ENCODE results near the gene ITGB5. TPM values are rescaled to one million over a fixed set of nuclear protein-coding genes. Genes with fewer than 3 reads are reported as not detected.

Gene ITGB5
- polyA plus RNA-seq (ENCODE audit: insufficient read length in 4 of 4) = 100 to 1,000 TPM in 1 of 4 donors, 10 to 100 TPM in 3; 84.1 to 114 (median 94.0) TPM

DNA sequence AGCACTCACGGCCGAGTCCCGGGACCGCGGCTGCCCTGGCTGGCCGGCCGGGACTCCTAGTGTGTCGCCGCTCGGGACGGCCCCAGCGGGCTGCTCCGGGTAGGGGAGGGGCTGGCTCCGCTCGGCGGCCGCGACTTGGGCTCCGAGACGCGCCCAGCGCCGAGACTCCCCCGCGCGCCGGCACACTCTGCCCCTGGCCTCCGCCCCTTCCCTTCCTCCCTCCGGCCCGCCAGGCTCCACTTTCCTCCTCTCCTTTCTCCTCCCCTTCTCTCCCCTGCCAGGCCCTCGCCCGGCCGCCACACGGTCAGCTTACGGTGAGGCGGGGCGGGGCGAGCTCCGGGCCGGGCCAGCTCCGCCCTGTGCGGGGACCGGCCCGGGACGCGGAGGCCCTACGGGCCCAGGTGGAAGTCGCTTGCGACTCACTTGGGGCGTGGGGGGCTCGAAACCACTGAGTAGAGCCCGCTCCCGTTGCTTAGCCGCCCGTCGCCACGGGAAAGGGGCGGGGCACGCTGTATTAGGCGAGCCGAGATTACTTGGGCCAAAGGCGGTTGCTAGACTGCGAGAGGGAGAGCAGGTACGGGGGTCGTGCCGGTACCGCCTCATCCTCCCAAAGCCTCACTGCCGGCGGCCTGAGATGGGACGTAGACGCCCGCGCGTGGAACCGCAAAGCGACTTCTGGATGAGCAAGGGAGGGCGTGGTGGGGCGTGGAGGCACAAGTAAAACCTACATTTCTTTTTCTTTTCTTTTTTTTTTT is at the start of gene ITGB5:
TSS of gene ITGB5 (minus strand) at position 189 of the 755 bp plus-strand sequence. CDS start 365 bp downstream, outside the sequence.
- DNase-seq (ENCODE audit: low read depth in 4 of 4, low spot score in 2 of 4) = peak in 3 of 4 donors; percentile 59 to 67 (median 63)

DNA sequence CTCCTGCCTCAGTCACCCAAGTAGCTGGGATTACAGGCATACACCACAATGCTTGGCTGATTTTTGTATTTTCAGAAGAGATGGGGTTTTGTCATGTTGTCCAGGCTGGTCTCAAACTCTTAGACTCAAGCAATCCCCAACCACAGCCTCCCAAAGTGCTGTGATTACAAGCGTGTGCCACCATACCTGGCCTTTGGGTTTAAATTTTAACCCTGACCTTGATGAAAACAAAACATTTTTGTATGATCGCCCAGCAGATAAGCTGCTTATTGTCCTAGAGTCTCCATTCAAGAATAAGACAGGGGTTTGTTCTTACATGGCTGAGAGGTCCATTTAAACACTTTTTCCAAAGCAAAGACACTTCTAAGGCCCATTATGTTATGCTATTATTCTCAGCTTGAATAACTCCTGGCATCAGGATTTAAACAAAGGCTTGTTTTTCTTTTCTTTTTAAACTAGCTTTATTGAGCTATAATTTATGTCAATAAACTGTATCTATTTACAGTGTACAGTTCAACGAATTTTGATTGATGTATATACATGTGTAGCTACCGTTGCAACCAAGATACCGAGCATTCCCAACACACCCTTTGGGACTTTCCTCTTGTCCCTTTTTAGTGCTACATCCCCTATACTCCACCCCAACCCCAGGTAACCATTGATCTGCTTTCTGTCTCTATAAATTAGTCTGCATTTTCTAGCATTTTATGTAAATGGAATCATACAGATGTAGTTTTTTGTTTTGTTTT is 48.8 kb upstream of the ITGB5 start:
- no peak for DNase-seq (ENCODE audit: low read depth in 4 of 4, low spot score in 2 of 4)

DNA sequence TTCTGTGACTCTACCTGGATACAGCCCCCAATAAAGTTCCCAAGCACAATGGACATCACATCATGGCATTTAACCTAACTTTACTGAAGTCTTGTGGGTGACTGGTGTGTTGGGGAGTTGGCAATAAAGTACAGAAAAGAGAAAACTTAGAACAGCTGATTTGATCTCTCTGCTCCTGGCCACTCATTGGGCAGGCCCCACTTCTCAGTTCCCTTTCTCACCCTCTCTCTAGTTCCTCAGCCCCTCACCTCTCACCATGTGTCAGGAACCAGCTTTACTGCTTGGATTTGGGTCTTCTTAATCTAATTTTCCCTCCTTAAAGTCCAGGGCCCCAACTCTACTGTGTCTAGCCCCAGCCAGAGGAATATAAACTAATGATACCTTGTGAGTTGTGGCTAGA is 48.1 kb upstream of the ITGB5 start:
- no peak for DNase-seq (ENCODE audit: low read depth in 4 of 4, low spot score in 2 of 4)

DNA sequence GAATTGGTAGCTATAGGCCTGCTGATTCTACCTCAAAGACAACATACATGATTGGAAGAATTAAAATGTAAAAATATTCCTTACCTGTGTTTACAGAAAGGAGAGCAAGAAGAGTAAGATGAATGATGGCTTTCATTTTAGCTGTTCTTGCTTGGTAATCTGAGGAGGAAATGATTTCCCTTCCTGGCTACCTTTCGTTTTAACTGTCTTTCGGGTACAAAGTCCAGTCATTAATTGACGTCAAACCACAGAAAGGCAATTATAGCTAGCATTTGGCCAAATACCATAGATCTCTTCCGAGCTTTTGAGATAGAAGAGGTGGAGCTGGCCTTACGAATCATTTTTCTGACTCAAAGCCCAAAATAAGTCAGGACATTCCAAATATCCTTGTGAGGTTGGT is 47.4 kb upstream of the ITGB5 start, which contains the start of gene MUC13:
TSS of gene MUC13 (minus strand) at position 175 of the 400 bp plus-strand sequence. CDS start at position 136, 39 bp downstream.
- DNase-seq (ENCODE audit: low read depth in 4 of 4, low spot score in 2 of 4) = no peak

- peak; percentile 17 to 51 (median 24) for DNase-seq (ENCODE audit: low read depth in 4 of 4, low spot score in 2 of 4)
These were observed 41.4 kb upstream of the ITGB5 start for GRCh38 chr3:124928333-124929202.

GRCh38 chr3:124927574-124928045 is 40.4 kb upstream of the ITGB5 start:
- DNase-seq (ENCODE audit: low read depth in 4 of 4, low spot score in 2 of 4) = no peak

- DNase-seq (ENCODE audit: low read depth in 4 of 4, low spot score in 2 of 4) = no peak
These were observed 39.4 kb upstream of the ITGB5 start for GRCh38 chr3:124926426-124927101.

GRCh38 chr3:124924741-124925140 is 37.6 kb upstream of the ITGB5 start:
- DNase-seq (ENCODE audit: low read depth in 4 of 4, low spot score in 2 of 4) = no peak

DNA sequence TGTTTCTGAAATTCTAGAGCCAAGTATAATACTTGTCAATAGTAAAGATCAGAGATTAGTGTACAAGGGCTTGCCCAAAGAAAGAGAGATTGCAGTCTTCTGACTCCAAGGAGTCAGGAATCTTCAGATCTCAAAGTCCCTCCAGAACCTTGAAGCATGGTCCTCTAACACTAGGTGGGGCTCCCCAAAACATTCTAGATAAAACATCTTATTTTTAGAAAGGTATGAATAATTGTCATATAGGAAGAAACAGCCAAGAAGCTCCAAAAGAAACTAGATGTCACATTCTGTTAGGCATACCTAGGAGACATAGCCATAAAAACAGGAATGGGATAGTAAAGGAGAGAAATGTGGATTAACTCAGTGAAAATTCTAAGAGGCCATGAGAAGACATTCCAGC is 36.7 kb upstream of the ITGB5 start:
- DNase-seq (ENCODE audit: low read depth in 4 of 4, low spot score in 2 of 4) = no peak

DNA sequence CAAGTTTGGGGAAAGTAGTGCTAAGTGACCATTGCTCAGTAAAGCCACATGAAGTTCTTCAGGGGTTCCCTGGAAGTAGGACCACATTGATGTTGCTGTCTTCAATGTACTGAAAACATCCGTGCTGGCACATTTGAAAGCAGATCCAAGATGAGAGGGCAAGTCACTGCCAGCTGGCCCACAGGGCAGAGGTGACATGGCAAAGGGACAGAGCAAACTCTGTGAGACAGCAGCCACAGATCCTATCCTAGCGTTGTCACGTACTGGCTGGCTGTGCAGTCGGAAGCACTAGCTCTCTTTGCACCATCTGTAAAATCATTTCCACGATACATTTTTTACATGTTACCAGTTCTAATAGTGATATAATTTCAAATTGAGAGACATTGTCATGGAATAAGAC is 33.6 kb upstream of the ITGB5 start:
- no peak for DNase-seq (ENCODE audit: low read depth in 4 of 4, low spot score in 2 of 4)

DNA sequence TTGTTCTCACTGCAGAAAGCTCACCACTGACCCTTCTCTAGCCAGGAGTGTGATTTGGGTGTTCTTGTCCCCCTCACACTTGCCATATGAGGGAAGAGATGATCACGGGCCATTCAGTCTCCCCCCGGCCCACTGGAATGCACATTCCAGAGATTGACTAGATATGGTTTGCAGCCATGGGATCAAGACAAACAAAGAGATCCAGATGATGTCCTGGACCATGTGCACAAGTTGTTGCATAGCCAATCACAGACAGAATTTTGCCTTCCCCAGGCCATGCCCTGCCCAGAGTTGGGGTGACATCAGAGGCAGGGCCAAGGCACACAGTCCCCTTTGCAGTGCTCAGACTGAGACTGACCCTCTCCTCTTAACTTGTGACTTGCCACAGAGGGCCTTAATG is 32.6 kb upstream of the ITGB5 start:
- DNase-seq (ENCODE audit: low read depth in 4 of 4, low spot score in 2 of 4) = no peak

GRCh38 chr3:124918524-124918923 is 31.4 kb upstream of the ITGB5 start:
- no peak for DNase-seq (ENCODE audit: low read depth in 4 of 4, low spot score in 2 of 4)

- no peak for DNase-seq (ENCODE audit: low read depth in 4 of 4, low spot score in 2 of 4)
These were observed 29.8 kb upstream of the ITGB5 start for GRCh38 chr3:124916837-124917409.

DNA sequence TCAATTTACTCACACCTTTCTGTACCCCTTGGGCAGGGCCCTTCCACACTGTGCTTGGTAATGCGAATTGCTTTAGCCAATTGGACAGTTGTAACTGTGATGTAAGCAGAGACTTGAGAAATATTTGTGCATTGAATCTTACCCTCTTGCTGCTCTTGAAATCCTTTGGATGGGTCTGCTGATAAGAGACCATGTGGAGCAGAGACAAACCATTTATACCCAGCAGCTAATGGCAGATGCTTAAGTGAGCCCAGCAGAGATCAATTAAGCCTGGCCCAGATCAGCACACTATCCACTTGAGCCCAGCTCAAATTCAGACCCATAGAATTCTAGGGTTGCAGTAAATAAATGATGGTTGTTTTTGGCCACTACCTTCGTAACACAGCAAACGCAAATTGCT is 28.1 kb upstream of the ITGB5 start:
- DNase-seq (ENCODE audit: low read depth in 4 of 4, low spot score in 2 of 4) = no peak

DNA sequence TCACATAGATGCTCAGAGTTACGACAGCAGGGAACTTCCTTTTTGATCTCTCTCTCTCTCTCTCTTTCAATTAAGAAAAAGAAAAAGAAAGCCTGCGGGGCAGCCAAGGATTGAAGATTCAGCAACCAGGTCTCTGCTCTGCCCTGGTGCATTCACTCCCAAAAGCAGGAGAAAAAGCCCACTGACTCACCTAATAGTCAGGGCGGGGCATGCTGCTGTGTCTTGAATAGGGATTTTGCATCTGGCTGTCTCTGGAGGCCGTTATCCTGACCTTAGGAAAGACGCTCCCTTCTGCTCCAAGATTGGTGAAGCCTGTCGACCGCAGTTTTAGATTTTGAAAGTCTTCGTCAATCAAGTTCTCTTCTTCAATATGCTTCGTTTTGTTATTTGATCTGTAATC is 20.8 kb upstream of the ITGB5 start:
- no peak for DNase-seq (ENCODE audit: low read depth in 4 of 4, low spot score in 2 of 4)

DNA sequence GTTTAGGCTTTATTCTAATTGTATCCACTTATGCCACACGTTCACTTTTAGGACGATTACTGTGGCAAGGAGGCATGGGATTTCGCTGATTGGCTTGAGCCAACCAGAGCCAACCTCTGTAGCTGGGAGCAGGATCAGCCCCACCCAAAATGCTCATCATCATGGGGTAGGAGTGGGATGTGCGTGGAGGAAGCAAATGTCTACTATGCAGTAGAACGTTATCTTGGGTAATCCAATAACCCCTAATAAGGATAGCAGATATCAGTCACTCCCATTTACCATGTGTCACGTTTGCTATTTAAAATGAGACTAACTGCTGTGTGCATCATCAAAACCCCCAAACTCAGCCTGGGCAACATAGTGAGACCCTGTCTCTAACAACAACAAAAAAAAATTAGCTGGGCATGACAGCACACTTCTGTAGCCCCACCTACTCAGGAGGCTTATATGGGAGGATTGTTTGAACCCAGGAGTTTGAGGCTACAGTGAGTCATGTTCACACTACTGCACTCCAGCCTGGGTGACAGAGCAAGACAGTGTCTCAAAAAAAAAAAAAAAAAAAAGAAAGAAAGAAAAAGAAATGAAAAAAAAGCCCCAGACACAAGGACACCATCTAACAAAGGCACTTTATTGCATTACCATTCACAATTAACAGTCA is 17.8 kb upstream of the ITGB5 start:
- DNase-seq (ENCODE audit: low read depth in 4 of 4, low spot score in 2 of 4) = no peak

DNA sequence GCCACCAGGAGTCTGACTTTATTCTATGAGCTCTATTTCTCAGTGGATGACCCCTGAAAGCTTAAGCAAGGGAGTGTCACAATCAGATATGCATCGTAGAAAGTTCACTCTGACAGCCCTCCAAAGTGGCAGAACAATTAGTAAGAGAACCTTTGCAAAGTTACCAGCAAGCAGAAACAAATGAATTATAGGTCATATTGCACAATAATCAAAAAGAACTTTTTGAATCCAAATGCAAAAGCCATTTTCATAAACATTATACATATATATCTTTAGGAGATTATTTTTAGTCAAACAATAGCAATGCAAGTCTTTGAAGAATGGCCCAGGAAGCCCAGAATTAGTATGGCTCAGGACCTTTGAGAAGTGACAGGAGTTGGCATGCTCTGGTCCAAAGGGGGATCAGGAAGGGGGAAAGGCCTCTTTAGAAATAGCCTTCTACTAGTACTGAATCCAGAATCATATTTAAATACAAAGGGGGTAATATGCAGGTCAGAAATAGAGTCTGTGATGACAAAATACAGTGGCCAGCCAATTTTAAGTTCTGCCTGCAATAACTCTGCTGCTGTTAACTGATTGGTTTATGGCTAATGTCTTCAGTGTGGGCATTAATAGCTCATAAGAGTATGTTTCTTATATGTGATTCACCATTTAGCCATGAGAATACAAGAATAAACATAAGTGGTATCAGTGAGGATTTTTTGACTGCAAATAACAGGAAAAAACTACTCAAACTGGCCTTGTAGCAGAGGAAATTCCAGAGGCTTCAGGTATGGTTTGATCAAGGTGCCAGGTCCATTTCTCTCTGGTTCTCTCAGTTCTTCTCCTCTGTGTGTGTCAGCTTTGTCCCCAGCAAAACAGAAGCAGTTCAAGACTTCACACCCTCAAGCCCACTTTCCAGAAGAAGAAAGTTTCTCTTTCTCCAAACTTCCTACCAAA is 17.0 kb upstream of the ITGB5 start:
- no peak for DNase-seq (ENCODE audit: low read depth in 4 of 4, low spot score in 2 of 4)

Data from left renal cortex interstitium (tissue), 4 donors.